Cardiac muscle cell (in vitro differentiated cells and primary cell): ENCODE results near the gene PHLDA3. TPM values are rescaled to one million over a fixed set of nuclear protein-coding genes. Genes with fewer than 3 reads are reported as not detected.
A peak's percentile ranks its signal among the peaks of the same experiment; 100 is the strongest.

Source experiments
- DNase-seq, 2 donors: peaks; one replicate each; pipeline versions ENCODE4 v3.0.0 to v3.0.0-alpha.2; 2010 to 2017; ENCODE audit warnings: low read depth in 1 of 2, low spot score in 1 of 2
- H3K27ac ChIP-seq: fragments of 200-600 bp; sonication (generic); 2 replicates; pipeline ENCODE4 v1.5.1; 2016
- H3K27me3 ChIP-seq: fragments of 200-600 bp; sonication (generic); 2 replicates; pipeline ENCODE4 v1.6.0; 2016; ENCODE audit warnings: control low read depth
- H3K36me3 ChIP-seq: fragments of 200-600 bp; sonication (generic); 2 replicates; pipeline ENCODE4 v1.5.1; 2016; ENCODE audit warnings: control low read depth
- H3K4me1 ChIP-seq: fragments of 200-600 bp; sonication (generic); 2 replicates; pipeline ENCODE4 v1.8.1; 2017; ENCODE audit warnings: low read depth, mild to moderate bottlenecking, mixed run types
- H3K4me3 ChIP-seq: fragments of 200-600 bp; sonication (generic); 2 replicates; pipeline ENCODE4 v1.5.1; 2016; ENCODE audit warnings: mild to moderate bottlenecking
- H3K9me3 ChIP-seq: fragments of 200-600 bp; sonication (generic); 2 replicates; pipeline ENCODE4 v1.5.1; 2017; ENCODE audit warnings: low read depth, mild to moderate bottlenecking, control low read depth
- polyA plus RNA-seq: library from polyadenylated mRNA; unstranded; fragments of >200 nt; fragmentation: Nextera tagmentation; extraction: Ambion mirVana; gene quantifications from 2 replicates; pipeline ENCODE4 v1.2.1, GENCODE V29; 2016
- total RNA-seq: library from RNA; depleted of rRNA; stranded (reverse); fragments of >200 nt; gene quantifications from 2 replicates; pipeline ENCODE4 v1.2.3, GENCODE V29; 2016
- TF ChIP-seq, protein P1 (sequence below): IDR thresholded peaks from 2 replicates; pipeline ENCODE4 v1.5.1; 2012; ENCODE audit warnings: low read depth, mild to moderate bottlenecking, low read length

PHLDA3 gene
- total and polyA plus RNA-seq, 2 experiments from 2014 or later, result 54.4 to 69.1 TPM

DNA sequence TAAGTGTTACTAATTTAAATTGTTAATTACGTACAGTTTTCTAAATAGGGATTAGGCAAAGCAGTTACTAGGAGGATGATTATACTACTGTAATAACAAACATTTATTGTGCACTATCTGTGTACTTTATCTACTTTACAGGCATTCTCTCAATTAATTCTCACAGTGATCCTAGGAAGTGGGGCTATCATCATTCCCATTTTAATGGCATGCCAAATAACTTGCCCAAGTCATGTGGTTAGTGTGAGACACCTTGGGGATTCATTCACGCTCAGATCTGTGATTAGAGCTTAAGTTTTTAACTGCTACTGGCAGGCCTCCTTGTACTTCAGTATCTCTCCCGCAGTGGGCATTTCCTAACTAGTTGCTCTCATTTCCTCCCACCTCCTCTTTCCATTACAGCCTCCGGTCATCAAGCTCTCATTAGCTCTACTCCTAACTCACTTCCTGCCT, 11.5 kb downstream of the PHLDA3 start:
- TF ChIP-seq, protein P1, sequence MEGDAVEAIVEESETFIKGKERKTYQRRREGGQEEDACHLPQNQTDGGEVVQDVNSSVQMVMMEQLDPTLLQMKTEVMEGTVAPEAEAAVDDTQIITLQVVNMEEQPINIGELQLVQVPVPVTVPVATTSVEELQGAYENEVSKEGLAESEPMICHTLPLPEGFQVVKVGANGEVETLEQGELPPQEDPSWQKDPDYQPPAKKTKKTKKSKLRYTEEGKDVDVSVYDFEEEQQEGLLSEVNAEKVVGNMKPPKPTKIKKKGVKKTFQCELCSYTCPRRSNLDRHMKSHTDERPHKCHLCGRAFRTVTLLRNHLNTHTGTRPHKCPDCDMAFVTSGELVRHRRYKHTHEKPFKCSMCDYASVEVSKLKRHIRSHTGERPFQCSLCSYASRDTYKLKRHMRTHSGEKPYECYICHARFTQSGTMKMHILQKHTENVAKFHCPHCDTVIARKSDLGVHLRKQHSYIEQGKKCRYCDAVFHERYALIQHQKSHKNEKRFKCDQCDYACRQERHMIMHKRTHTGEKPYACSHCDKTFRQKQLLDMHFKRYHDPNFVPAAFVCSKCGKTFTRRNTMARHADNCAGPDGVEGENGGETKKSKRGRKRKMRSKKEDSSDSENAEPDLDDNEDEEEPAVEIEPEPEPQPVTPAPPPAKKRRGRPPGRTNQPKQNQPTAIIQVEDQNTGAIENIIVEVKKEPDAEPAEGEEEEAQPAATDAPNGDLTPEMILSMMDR, result no peak
- H3K4me1 ChIP-seq, result peaks cover 26% of the 10 kb centered on the region
- DNase-seq, result peak in 1 of 2 donors; percentile 61
- no peaks in the 10 kb centered on the region for H3K27me3 ChIP-seq
- H3K9me3 ChIP-seq, result no peaks in the 10 kb centered on the region
- H3K36me3 ChIP-seq, result no peaks in the 10 kb centered on the region
- H3K4me3 ChIP-seq, result no peak overlapping the region
- no peak overlapping the region for H3K27ac ChIP-seq

DNA sequence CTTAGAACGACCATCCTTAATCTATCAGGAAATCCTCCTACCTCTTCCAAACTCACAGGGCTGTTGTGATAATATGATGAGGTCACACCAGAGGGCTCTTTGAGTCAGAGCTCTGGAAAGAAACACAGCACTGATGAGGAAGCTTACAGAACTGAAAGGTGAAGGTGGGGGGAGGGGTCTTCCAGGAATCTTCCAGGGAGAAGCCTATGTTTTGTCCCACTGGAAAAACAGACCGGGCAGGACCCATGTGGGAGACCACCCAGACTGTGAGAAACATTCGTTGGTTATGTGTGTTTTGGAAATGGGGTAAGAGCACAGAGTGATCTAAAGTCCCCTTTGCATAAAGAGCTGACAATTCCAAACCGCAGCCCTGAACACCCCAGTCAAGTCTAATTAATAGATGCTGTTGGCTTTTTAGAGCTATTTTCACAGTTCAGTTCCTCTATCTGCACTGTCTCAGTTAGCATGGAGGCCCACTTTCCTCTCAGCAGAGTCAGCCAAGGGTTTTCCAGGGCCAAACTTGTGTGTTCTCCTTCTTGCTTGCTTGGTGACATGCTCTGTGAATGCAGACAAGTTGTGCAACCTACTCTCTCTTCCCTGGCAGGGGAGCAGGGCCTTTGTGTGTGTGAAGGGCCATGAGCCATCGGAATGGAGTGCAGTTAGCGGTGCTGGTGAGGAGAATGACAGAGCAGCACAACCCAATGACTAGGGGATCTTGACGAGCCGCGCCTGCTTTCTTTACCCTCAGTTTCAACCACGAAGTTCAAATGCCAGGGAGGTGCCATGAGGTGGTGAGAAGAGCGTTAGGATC, 12.3 kb downstream of the PHLDA3 start:
- Histone ChIP-seq H3K9me3 (no peaks in the 10 kb centered on the region), H3K4me3 (no peak overlapping the region), H3K4me1 (peaks cover 24% of the 10 kb centered on the region), H3K36me3 (no peaks in the 10 kb centered on the region), H3K27ac (peak overlapping the region; percentile 27), H3K27me3 (no peaks in the 10 kb centered on the region)
- peak in 1 of 2 donors; percentile 97 for DNase-seq
- TF ChIP-seq, protein P1, result no peak

DNA sequence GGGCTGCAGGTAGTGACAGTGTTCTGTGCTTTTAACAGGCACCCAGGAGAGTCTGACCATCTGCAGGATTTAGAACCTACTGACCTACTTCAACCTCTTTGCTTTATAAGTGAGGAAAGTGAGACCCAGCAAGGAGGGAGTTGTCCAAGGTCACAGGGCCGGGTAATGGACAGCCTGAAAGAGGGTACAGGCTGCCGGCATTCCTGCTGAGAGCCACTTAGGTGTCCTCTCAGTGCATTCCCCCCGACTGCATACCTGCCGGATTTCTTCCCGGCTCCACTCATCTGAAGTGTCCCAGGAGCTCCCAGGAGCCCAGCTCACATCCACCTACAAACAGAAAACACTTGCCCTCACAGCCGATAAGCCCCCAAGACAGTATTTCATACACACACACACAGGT, 13.9 kb downstream of the PHLDA3 start:
- no peak overlapping the region for H3K4me3 ChIP-seq
- H3K9me3 ChIP-seq, result no peaks in the 10 kb centered on the region
- peaks cover 10% of the 10 kb centered on the region for H3K4me1 ChIP-seq
- H3K27me3 ChIP-seq, result no peaks in the 10 kb centered on the region
- no peak overlapping the region for H3K27ac ChIP-seq
- no peaks in the 10 kb centered on the region for H3K36me3 ChIP-seq
- DNase-seq, result peak in 1 of 2 donors; percentile 53
- TF ChIP-seq, protein P1, result no peak

DNA sequence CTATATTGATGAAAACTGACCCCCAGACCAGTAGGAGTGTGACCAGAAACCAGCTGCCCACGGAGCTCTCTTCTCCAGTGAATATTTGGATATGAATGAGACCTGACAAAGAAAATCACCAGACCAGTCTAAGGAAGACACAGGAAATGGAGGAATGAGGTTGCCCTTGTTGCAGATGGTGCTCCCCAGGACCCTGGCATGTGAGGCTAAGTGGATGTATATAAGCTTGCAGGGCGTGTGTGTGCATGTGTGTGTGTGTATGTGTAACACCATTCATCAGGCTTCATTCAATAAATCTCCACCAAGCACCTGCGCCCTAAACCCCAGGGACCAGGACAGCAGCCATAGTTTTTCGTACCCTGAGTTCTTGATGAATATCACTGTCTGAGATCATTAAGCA, 14.4 kb downstream of the PHLDA3 start:
- TF ChIP-seq, protein P1, result no peak
- H3K36me3 ChIP-seq, result no peaks in the 10 kb centered on the region
- no peak for DNase-seq
- H3K27ac ChIP-seq, result no peak overlapping the region
- H3K4me1 ChIP-seq, result peaks cover 10% of the 10 kb centered on the region
- H3K9me3 ChIP-seq, result no peaks in the 10 kb centered on the region
- H3K27me3 ChIP-seq, result no peaks in the 10 kb centered on the region
- no peak overlapping the region for H3K4me3 ChIP-seq

DNA sequence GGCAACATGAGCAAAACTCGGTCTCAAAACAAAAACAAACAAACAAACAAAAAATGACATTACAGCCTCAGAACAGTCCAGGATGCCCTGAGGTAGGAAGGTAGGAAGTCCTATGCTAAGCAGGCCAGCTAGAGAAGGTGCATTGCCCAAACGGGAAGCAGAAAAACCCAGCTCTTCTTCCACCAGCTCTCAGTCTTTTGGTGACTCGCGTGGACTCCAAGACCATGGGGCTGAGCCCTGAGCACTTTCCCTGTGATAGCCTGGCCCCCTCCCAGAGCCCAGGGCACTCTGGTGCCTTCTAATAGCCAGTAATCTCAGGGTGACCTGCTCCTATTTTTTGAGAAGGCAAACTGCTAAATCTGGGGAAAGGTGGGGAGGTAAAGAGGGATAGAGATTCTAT, 16.1 kb downstream of the PHLDA3 start:
- TF ChIP-seq, protein P1, result no peak
- Histone ChIP-seq H3K4me1 (peaks cover 10% of the 10 kb centered on the region), H3K27ac (no peak overlapping the region), H3K36me3 (no peaks in the 10 kb centered on the region), H3K9me3 (no peaks in the 10 kb centered on the region), H3K4me3 (no peak overlapping the region), H3K27me3 (no peaks in the 10 kb centered on the region)
- DNase-seq, result no peak
